Transverse colon (tissue), 4 donors: ENCODE measurements around the gene ZNF791. TPM values are rescaled to one million over a fixed set of nuclear protein-coding genes. Genes with fewer than 3 reads are reported as not detected.
A peak's percentile ranks its signal among the peaks of the same experiment; 100 is the strongest.
"Not testable (repeated sequence)": the region's sequence is repeated elsewhere in the genome, so short reads cannot be mapped to it uniquely, and the experiment has no call there.

Experiments used
- DNase-seq: peaks from one replicate; pipeline ENCODE4 v3.0.0-alpha.2; 2019
- H3K27ac ChIP-seq, 4 donors: fragments of 200-600 bp; sonication (generic); 2 replicates each; pipeline ENCODE4 v1.5.1; 2016 to 2018; ENCODE audit warnings: inconsistent platforms in 4 of 4
- H3K27me3 ChIP-seq: fragments of 200-600 bp; sonication (generic); 2 replicates; pipeline ENCODE4 v1.5.1; 2017; ENCODE audit warnings: inconsistent platforms
- H3K36me3 ChIP-seq, 4 donors: fragments of 200-600 bp; sonication (generic); 2 replicates each; pipeline ENCODE4 v1.5.1; 2017 to 2019; ENCODE audit warnings: inconsistent platforms in 4 of 4
- H3K4me1 ChIP-seq, 4 donors: fragments of 200-600 bp; sonication (generic); 2 replicates each; pipeline ENCODE4 v1.5.1; 2017 to 2020; ENCODE audit warnings: inconsistent platforms in 4 of 4
- H3K4me3 ChIP-seq, 4 donors: fragments of 200-600 bp; sonication (generic); 1 replicate in 1 of 4; 2 replicates in 3 of 4; pipeline versions ENCODE4 v1.5.1 to v1.6.1; 2017 to 2019; ENCODE audit warnings: inconsistent platforms in 4 of 4
- H3K9me3 ChIP-seq, 2 donors: fragments of 200-600 bp; sonication (generic); 2 replicates each; pipeline ENCODE4 v1.5.1; 2017 to 2019; ENCODE audit warnings: inconsistent platforms in 2 of 2
- EP300 ChIP-seq: sonication (generic); formaldehyde crosslinking; IDR thresholded peaks from one replicate; pipeline ENCODE4 v1.6.1; 2017; ENCODE audit warnings: antibody characterized with exemption, low read depth
- POLR2A ChIP-seq: fragments of 450-650 bp; IDR thresholded peaks from one replicate; pipeline ENCODE4 v1.6.1; 2016; ENCODE audit warnings: antibody characterized with exemption, mild to moderate bottlenecking, moderate library complexity
- POLR2AphosphoS5 ChIP-seq, 3 donors: sonication (generic); formaldehyde crosslinking; IDR thresholded peaks; one replicate each; pipeline ENCODE4 v1.6.1; 2016; ENCODE audit warnings: antibody characterized with exemption in 3 of 3
- WGBS, 2 donors: methylation state at CpG; one replicate each; pipeline ENCODE4 v1.1.5; 2018; ENCODE audit warnings: low coverage in 1 of 2; 5-methylcytosine and 5-hydroxymethylcytosine counted together
- in situ Hi-C, 4 donors: fragments of 200-750 bp; cut with MboI; loops; one replicate each; pipeline versions ENCODE4 v1.15.0 to v1.15.1; 2017; ENCODE audit warnings: low sequenced_read_pairs in 3 of 4, low pct_ligation_motif_present in 1 of 4, low pct_unique_long_range_greater_than_20kb in 1 of 4
- intact Hi-C: fragments of 100-400 bp; cut with DNase I; formaldehyde crosslinking; loops from one replicate; pipeline ENCODE4 v1.15.1; 2023; ENCODE audit warnings: low total_unique reads
- total RNA-seq, 4 donors: library from RNA; depleted of rRNA; stranded (reverse); fragments of >200 nt; gene quantifications; one replicate each; pipeline ENCODE4 v1.1.0, GENCODE V29; 2016
- TF ChIP-seq, protein P1 (sequence below), 5 experiments: fragments of 200-600 bp in 3 of 5; fragments of 450-650 bp in 2 of 5; sonication (generic) in 3 of 5; IDR thresholded peaks; 1 replicate in 2 of 5; 2 replicates in 3 of 5; pipeline ENCODE4 v1.5.1; 2016 to 2017; ENCODE audit warnings: antibody characterized with exemption in 5 of 5, inconsistent platforms in 3 of 5, mild to moderate bottlenecking in 2 of 5, moderate library complexity in 1 of 5

The ZNF791 gene
- total RNA-seq, 4 donors from 2014 or later: 17.5 to 83.0 (median 24.9) TPM

DNA sequence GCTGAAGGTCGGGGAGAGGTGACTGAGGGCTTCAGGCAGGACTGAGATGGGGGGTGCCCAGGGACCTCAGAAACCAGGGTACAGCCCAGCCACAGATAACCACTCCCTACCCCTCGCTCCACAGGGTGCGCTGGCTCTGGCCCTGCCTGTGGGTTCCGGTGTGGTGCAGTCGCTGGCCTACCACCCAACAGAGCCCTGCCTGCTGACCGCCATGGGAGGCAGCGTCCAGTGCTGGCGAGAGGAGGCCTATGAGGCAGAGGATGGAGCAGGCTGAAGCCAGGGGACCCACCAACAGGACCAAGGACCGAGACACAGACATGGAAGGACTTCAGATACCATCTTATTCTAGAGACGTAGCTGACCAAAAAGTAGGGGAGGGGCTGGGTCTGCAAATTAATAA is 64.7 kb downstream of the ZNF791 start:
- Histone ChIP-seq H3K9me3 (no peaks in the 10 kb centered on the region), H3K27ac (no peak overlapping the region), H3K36me3 (peaks cover 0 to 42% (median 20%) of the 10 kb centered on the region in 4 donors), H3K27me3 (no peaks in the 10 kb centered on the region), H3K4me1 (peaks cover 6 to 18% (median 10%) of the 10 kb centered on the region in 4 donors), H3K4me3 (no peak overlapping the region)
- WGBS, 2 donors: 98% methylated on average over 10 of the region's 10 CpGs; no CpG with 5 or more reads in 1 of the 2 donors
- no peak for DNase-seq
- in situ Hi-C loops (loop anchor here in 3 of 4 donors (10.0 kb wide), 1 partner anchor 111 kb away; no protein-coding TSS in a partner anchor), intact Hi-C loops (loop anchor here (10.0 kb wide), 1 partner anchor 101 kb away; no protein-coding TSS in a partner anchor)
- TF ChIP-seq EP300: no peak
- TF ChIP-seq, protein P1, sequence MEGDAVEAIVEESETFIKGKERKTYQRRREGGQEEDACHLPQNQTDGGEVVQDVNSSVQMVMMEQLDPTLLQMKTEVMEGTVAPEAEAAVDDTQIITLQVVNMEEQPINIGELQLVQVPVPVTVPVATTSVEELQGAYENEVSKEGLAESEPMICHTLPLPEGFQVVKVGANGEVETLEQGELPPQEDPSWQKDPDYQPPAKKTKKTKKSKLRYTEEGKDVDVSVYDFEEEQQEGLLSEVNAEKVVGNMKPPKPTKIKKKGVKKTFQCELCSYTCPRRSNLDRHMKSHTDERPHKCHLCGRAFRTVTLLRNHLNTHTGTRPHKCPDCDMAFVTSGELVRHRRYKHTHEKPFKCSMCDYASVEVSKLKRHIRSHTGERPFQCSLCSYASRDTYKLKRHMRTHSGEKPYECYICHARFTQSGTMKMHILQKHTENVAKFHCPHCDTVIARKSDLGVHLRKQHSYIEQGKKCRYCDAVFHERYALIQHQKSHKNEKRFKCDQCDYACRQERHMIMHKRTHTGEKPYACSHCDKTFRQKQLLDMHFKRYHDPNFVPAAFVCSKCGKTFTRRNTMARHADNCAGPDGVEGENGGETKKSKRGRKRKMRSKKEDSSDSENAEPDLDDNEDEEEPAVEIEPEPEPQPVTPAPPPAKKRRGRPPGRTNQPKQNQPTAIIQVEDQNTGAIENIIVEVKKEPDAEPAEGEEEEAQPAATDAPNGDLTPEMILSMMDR (IDR thresholded peaks at IDR 0.05): no peak
- no peak for TF ChIP-seq POLR2A
- no peak for TF ChIP-seq POLR2AphosphoS5 (IDR thresholded peaks at IDR 0.05)

DNA sequence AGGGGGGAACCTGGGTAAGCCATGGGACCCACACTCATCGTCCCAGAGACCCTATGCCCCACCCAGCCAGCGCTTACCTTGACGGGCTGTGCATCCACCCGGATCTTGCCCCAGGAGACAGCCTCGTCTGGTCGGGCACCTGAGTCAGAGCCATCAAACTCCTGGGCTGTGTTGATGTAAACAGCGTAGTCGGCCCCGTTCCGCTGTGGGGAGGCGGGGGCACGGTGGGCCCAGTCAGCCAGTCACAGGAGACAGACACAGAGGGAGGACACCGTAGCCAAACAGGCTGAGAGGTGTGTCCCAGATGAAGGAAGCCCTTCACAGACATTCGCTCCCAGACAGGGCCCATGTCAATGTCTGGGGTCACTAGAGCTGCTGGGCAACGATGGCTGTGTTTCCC is 65.2 kb downstream of the ZNF791 start:
- H3K36me3 ChIP-seq: peaks cover 0 to 42% (median 20%) of the 10 kb centered on the region in 4 donors
- H3K4me1 ChIP-seq: peaks cover 6 to 18% (median 8%) of the 10 kb centered on the region in 4 donors
- H3K9me3 ChIP-seq: no peaks in the 10 kb centered on the region
- intact Hi-C loops (loop anchor here (10.0 kb wide), 1 partner anchor 101 kb away; no protein-coding TSS in a partner anchor), in situ Hi-C loops (loop anchor here in 3 of 4 donors (10.0 kb wide), 1 partner anchor 111 kb away; no protein-coding TSS in a partner anchor)
- H3K27ac ChIP-seq: no peak overlapping the region
- 79% methylated on average over 15 of the region's 15 CpGs; no CpG with 5 or more reads in 1 of the 2 donors for WGBS, 2 donors
- DNase-seq: no peak
- H3K4me3 ChIP-seq: no peak overlapping the region
- TF ChIP-seq POLR2AphosphoS5 (IDR thresholded peaks at IDR 0.05): no peak
- TF ChIP-seq POLR2A: no peak
- TF ChIP-seq, protein P1 (IDR thresholded peaks at IDR 0.05): no peak
- H3K27me3 ChIP-seq: no peaks in the 10 kb centered on the region

DNA sequence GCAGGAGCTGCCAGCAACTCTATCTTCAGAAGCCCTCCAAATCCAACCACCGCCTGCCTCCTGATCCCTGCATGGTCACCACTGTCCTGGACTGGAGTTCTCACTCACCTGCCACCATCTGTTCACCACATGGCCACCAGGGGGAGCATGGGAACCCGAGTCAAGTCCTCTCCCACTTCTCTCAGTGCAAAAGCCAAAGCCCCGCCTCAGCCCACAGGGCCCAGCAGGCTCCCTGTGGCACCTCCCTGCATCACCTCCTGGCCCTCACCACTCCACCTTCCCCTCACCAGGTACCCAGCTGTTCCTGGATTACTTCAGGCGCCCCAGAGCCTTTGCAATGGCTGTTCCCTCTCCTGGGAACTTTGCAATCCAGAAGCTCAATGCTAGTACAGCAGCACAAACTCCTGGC is 65.7 kb downstream of the ZNF791 start:
- in situ Hi-C loops: loop anchor here in 3 of 4 donors (10.0 kb wide), 1 partner anchor 112 kb away; no protein-coding TSS in a partner anchor
- H3K4me3 ChIP-seq: no peak overlapping the region
- H3K4me1 ChIP-seq: peaks cover 5 to 17% (median 7%) of the 10 kb centered on the region in 4 donors
- no peak for TF ChIP-seq POLR2AphosphoS5 (IDR thresholded peaks at IDR 0.05)
- TF ChIP-seq, protein P1 (IDR thresholded peaks at IDR 0.05): peak; percentile 81 to 90 (median 88)
- H3K36me3 ChIP-seq: peaks cover 0 to 42% (median 20%) of the 10 kb centered on the region in 4 donors
- peak overlapping the region in 1 of 4 donors; percentile 3 for H3K27ac ChIP-seq
- H3K27me3 ChIP-seq: no peaks in the 10 kb centered on the region
- intact Hi-C loops: loop anchor here (10.0 kb wide), 1 partner anchor 102 kb away; no protein-coding TSS in a partner anchor
- peak; percentile 86 for DNase-seq
- H3K9me3 ChIP-seq: no peaks in the 10 kb centered on the region
- WGBS, 2 donors: 16% methylated on average over 4 of the region's 4 CpGs; no CpG with 5 or more reads in 1 of the 2 donors

DNA sequence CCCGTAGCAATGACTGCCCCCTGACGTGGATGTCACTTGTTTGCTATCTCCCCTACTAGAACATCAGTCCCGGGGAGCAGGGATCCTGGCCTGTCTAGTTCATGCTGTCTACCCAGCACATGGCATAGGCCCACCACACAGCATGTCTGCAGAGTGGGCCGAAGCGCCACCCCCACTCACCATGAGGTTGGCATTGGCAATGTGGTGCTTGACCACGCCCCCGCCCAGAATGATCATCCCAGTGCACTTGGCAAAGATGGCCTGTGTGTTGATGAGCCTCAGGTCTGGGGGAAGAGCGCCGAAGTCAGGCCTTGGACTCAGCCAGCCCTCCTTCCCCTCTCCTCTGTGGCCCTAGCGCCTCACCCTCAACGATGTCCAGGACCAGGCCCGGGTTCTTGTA is 66.2 kb downstream of the ZNF791 start:
- H3K36me3 ChIP-seq: peaks cover 0 to 42% (median 20%) of the 10 kb centered on the region in 4 donors
- TF ChIP-seq POLR2AphosphoS5 (IDR thresholded peaks at IDR 0.05) (no peak), POLR2A (no peak), EP300 (no peak)
- TF ChIP-seq, protein P1 (IDR thresholded peaks at IDR 0.05): no peak
- H3K4me3 ChIP-seq: no peak overlapping the region
- no peak overlapping the region for H3K27ac ChIP-seq
- no peaks in the 10 kb centered on the region for H3K27me3 ChIP-seq
- WGBS, 2 donors: 94% methylated on average over 12 of the region's 12 CpGs; no CpG with 5 or more reads in 1 of the 2 donors
- in situ Hi-C loops: loop anchor here in 3 of 4 donors (10.0 kb wide), 1 partner anchor 112 kb away; no protein-coding TSS in a partner anchor
- intact Hi-C loops: loop anchor here (10.0 kb wide), 1 partner anchor 102 kb away; no protein-coding TSS in a partner anchor
- DNase-seq: no peak
- H3K4me1 ChIP-seq: peaks cover 5 to 14% (median 7%) of the 10 kb centered on the region in 4 donors
- no peaks in the 10 kb centered on the region for H3K9me3 ChIP-seq

DNA sequence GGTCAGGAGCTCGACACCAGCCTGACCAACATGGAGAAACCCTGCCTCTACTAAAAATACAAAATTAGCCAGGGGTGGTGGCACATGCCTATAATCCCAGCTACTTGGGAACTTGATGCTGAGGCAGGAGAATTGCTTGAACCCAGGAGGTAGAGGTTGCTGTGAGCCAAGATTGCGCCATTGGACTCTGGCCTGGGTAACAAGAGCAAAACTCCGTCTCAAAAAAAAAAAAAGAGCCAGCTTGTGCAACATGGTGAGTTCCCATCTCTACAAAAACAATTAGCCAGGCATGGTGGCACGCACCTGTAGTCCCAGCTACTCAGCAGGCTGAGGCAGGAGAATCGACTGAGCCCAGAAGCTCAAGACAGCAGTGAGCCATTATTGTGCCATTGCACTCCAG is 67.3 kb downstream of the ZNF791 start:
- in situ Hi-C loops: loop anchor here in 3 of 4 donors (10.0 kb wide), 1 partner anchor 113 kb away; no protein-coding TSS in a partner anchor
- not testable (repeated sequence) for DNase-seq, H3K4me3 ChIP-seq, H3K27ac ChIP-seq, H3K27me3 ChIP-seq, H3K9me3 ChIP-seq
- Histone ChIP-seq H3K36me3 (peaks cover 0 to 42% (median 20%) of the 10 kb centered on the region in 4 donors), H3K4me1 (peaks cover 7 to 18% (median 10%) of the 10 kb centered on the region in 4 donors)
- 92 to 100% methylated on average over 2 to 5 of the region's 5 CpGs for WGBS, 2 donors
- intact Hi-C loops: loop anchor here (10.0 kb wide), 1 partner anchor 103 kb away; no protein-coding TSS in a partner anchor
